ENCODE measurements around the gene GRM7.

DNA sequence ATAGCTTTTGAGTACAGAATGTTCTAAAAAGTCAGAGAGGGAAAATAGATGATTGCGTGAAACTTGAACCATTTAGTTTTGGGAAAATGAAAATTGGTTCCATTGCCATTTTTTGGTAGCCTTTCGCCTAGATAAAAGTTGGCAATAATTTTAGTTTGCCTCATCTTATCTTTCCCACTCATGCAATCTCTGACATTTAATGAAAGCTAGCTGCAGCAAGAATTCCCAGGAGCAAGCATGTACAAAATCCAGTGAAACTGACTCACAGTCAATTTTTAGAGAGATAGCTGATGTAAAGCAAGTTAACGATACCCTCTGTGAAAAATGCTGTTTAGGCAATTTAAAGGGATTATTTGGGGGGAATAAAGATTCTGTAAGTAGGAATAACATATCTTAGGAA, 797.4 kb downstream of the GRM7 start:
- TF ChIP-seq SIN3A (IDR thresholded peaks at IDR 0.05; ENCODE audit: borderline replicate concordance, insufficient read depth, low read length) (no peak), TAF1 (IDR thresholded peaks at IDR 0.05; ENCODE audit: borderline replicate concordance, insufficient read depth, low read length) (no peak), REST (IDR thresholded peaks at IDR 0.05; ENCODE audit: insufficient read depth in 1 of 2, low read depth in 2 of 2, low read length in 2 of 2) (no peak), POLR2AphosphoS5 (IDR thresholded peaks at IDR 0.05; ENCODE audit: low read depth, low read length) (no peak)

All from PFSK-1 (cell line).